Heart left ventricle (tissue), 16 donors: ENCODE results near the gene ICAM3. TPM values are rescaled to one million over a fixed set of nuclear protein-coding genes. Genes with fewer than 3 reads are reported as not detected.
"Not testable (repeated sequence)": the region's sequence is repeated elsewhere in the genome, so short reads cannot be mapped to it uniquely, and the experiment has no call there.

ENCODE experiments used
- ATAC-seq, 4 donors: fragments of 200-7000 bp; cut with Tn5 transposase; one replicate each; pipeline ENCODE4 v1.9.1; 2020 to 2022; ENCODE audit warnings: moderate library complexity in 4 of 4, mild to moderate bottlenecking in 3 of 4, moderate number of reproducible peaks in 1 of 4
- DNase-seq, 5 donors: peaks; one replicate each; pipeline ENCODE4 v3.0.0-alpha.2; 2020
- H3K27ac ChIP-seq, 12 donors: fragments of 200-600 bp; sonication (generic) in 4 of 12; one replicate each; pipeline versions ENCODE4 v1.5.0 to v1.8.0; 2016 to 2022; ENCODE audit warnings: mild to moderate bottlenecking in 2 of 12
- H3K27me3 ChIP-seq, 9 donors: fragments of 200-600 bp; sonication (generic) in 2 of 9; one replicate each; pipeline versions ENCODE4 v1.5.1 to v1.8.0; 2016 to 2022; ENCODE audit warnings: mild to moderate bottlenecking in 3 of 9
- H3K36me3 ChIP-seq, 9 donors: fragments of 200-600 bp; sonication (generic) in 2 of 9; one replicate each; pipeline versions ENCODE4 v1.5.0 to v1.8.0; 2018 to 2022; ENCODE audit warnings: mild to moderate bottlenecking in 2 of 9
- H3K4me1 ChIP-seq, 12 donors: fragments of 200-600 bp; sonication (generic) in 4 of 12; one replicate each; pipeline versions ENCODE4 v1.5.0 to v1.8.0; 2016 to 2022; ENCODE audit warnings: mild to moderate bottlenecking in 3 of 12
- H3K4me3 ChIP-seq, 12 donors: fragments of 200-600 bp; sonication (generic) in 4 of 12; one replicate each; pipeline versions ENCODE4 v1.5.0 to v1.8.0; 2017 to 2022; ENCODE audit warnings: mild to moderate bottlenecking in 9 of 12, moderate library complexity in 4 of 12
- H3K9me3 ChIP-seq, 12 donors: fragments of 200-600 bp; sonication (generic) in 4 of 12; one replicate each; pipeline versions ENCODE4 v1.5.0 to v1.8.0; 2016 to 2022; ENCODE audit warnings: mild to moderate bottlenecking in 1 of 12
- CTCF ChIP-seq, 12 donors: fragments of 200-600 bp; sonication (generic) in 4 of 12; IDR thresholded peaks; one replicate each; pipeline versions ENCODE4 v1.5.0 to v1.8.0; 2018 to 2022; ENCODE audit warnings: antibody characterized with exemption in 12 of 12, mild to moderate bottlenecking in 5 of 12
- POLR2A ChIP-seq, 2 donors: fragments of 450-650 bp; IDR thresholded peaks; one replicate each; pipeline ENCODE4 v1.6.1; 2017; ENCODE audit warnings: antibody characterized with exemption in 2 of 2, mild to moderate bottlenecking in 2 of 2, moderate library complexity in 2 of 2
- WGBS, 4 donors: extraction: QIAGEN DNeasy Blood & Tissue Kit in 2 of 4; methylation state at CpG; one replicate each; pipeline versions ENCODE4 v1.1.5 to v1.1.7; 2013 to 2018; 5-methylcytosine and 5-hydroxymethylcytosine counted together
- intact Hi-C, 10 donors: fragments of 100-400 bp; cut with DNase I; formaldehyde crosslinking; loops; one replicate each; pipeline versions ENCODE4 v1.11.1 to v1.14.2; 2022
- polyA plus RNA-seq, 2 donors: library from polyadenylated mRNA; stranded (reverse); fragments of 200-250 nt; gene quantifications; one replicate each; pipeline ENCODE4 v1.2.3, GENCODE V29; 2013
- total RNA-seq, 9 donors: library from RNA; depleted of rRNA in 2 of 9; stranded (reverse); fragments of >200 nt in 2 of 9; fragmentation: NEBNext Ultra II Directional in 3 of 9; extraction: Animal tissue kit (Norgen Biotek cat#: 25700) in 3 of 9; gene quantifications; one replicate each; pipeline versions ENCODE4 v1.1.0 to v1.2.4, GENCODE V29; 2016 to 2023
- donor health status: ischemic (EF 13 %, LVEDD 7.1; RV severe dilation, severe dysfunction).
- donor health status: healthy with polysubstance abuse.
- donor health status: DM: no; HTN: yes; CAD: no.
- donor health status: DM: no; HTN: no; CAD: no.
- donor health status: ischemic (EF 25% LVEDD 6.9; RV normal size, moderate dysfunction).
- donor health status: ischemic (EF 25% LVEDD 5.7; RV mildly dilated, moderate dysfunction).
- donor health status: healthy.
- donor health status: DM: yes; HTN: yes; CAD: no.
- donor health status: ischemic (EF 35%, LVEDD 5.7; RV mildly dilated, moderate dysfunction).
- donor health status: nonischemic (EF 11% LVEDD 7.7; RV severe dilation, severe dysfunction).
- donor health status: DM: yes; HTN: yes; CAD: no.
- donor health status: PGD.
- donor health status: ischemic (EF 29% LVEDD 5.4; RV normal size, mild dysfunction).
- donor health status: nonischemic (EF 23%, LVEDD 6.1; RV moderate dilation, normal function).

The ICAM3 gene
- total and polyA plus RNA-seq, 11 donors = 5.6 to 24.9 (median 17.2) TPM

GRCh38 chr19:10338940-10339339, 484 bp downstream of the ICAM3 start:
- no peak for TF ChIP-seq POLR2A (IDR thresholded peaks at IDR 0.05)
- no peak for TF ChIP-seq CTCF (IDR thresholded peaks at IDR 0.05)
- H3K9me3 ChIP-seq = no peaks in the 10 kb centered on the region
- no peaks in the 10 kb centered on the region for H3K36me3 ChIP-seq
- ATAC-seq (no peak), DNase-seq (no peak)
- intact Hi-C loops = loop anchor here in 2 of 10 donors (10.0 kb wide), 1 partner anchor 46 kb away; the partner anchor contains the start of gene TYK2 (in 2 of the 2)
- H3K4me1 ChIP-seq = peaks cover 0 to 35% (median 12%) of the 10 kb centered on the region in 12 donors
- H3K4me3 ChIP-seq = peak overlapping the region in 2 of 12 donors; percentile 19 to 51
- no peaks in the 10 kb centered on the region for H3K27me3 ChIP-seq
- 79 to 89% (median 85%) methylated on average over 6 of the region's 6 CpGs for WGBS, 4 donors
- peak overlapping the region in 1 of 12 donors; percentile 75 for H3K27ac ChIP-seq

- H3K27ac ChIP-seq, DNase-seq, H3K9me3 ChIP-seq, ATAC-seq, H3K36me3 ChIP-seq, H3K4me3 ChIP-seq, H3K27me3 ChIP-seq: not testable (repeated sequence)
- intact Hi-C loops = loop anchor here in 2 of 10 donors (10.0 kb wide), 1 partner anchor 48 kb away; the partner anchor contains the start of gene TYK2 (in 2 of the 2)
- 95 to 98% (median 96%) methylated on average over 9 of the region's 9 CpGs for WGBS, 4 donors
- peaks cover 0 to 50% (median 23%) of the 10 kb centered on the region in 12 donors for H3K4me1 ChIP-seq
Measured at GRCh38 chr19:10336725-10337124, 2.7 kb downstream of the ICAM3 start.

- 46 to 59% (median 54%) methylated on average over 17 to 26 of the region's 26 CpGs for WGBS, 4 donors
- Histone ChIP-seq H3K4me3 (peak overlapping the region in 9 of 12 donors; percentile 64 to 90 (median 73)), H3K27me3 (no peaks in the 10 kb centered on the region), H3K9me3 (no peaks in the 10 kb centered on the region), H3K4me1 (peaks cover 0 to 54% (median 24%) of the 10 kb centered on the region in 12 donors), H3K36me3 (peaks cover 0 to 7% (median under 1%) of the 10 kb centered on the region in 9 donors), H3K27ac (peak overlapping the region in 11 of 12 donors; percentile 35 to 94 (median 85))
- DNase-seq (peak in 2 of 5 donors; percentile 38 to 53), ATAC-seq (peak in 1 of 4 donors; percentile 17)
- TF ChIP-seq CTCF (IDR thresholded peaks at IDR 0.05) = peak in 1 of 12 donors; percentile 4
- TF ChIP-seq POLR2A (IDR thresholded peaks at IDR 0.05) = no peak
- intact Hi-C loops = loop anchor here in 4 of 10 donors (2.0 to 10.0 kb wide), 2 partner anchors 45 to 49 kb away; partner anchors contain the start of gene TYK2 (in 4 of the 4)
Measured at GRCh38 chr19:10335352-10335985, 4.0 kb downstream of the ICAM3 start.

GRCh38 chr19:10334588-10335351, 4.7 kb downstream of the ICAM3 start:
- Histone ChIP-seq H3K4me3 (peak overlapping the region; percentile 50 to 90 (median 71)), H3K27ac (peak overlapping the region; percentile 31 to 94 (median 86)), H3K4me1 (peaks cover 0 to 47% (median 24%) of the 10 kb centered on the region in 12 donors), H3K9me3 (no peaks in the 10 kb centered on the region), H3K27me3 (no peaks in the 10 kb centered on the region), H3K36me3 (peaks cover 0 to 14% (median 8%) of the 10 kb centered on the region in 9 donors)
- TF ChIP-seq POLR2A (IDR thresholded peaks at IDR 0.05) = peak in 1 of 2 donors; percentile 74
- peak in 3 of 12 donors; percentile 8 to 18 (median 18) for TF ChIP-seq CTCF (IDR thresholded peaks at IDR 0.05)
- intact Hi-C loops = loop anchor here in 5 of 10 donors (1.0 to 10.0 kb wide), 6 partner anchors 46 to 64 kb away; partner anchors contain the start of genes TYK2 (in 5 of the 5), ICAM1 (in 2 of the 5), ICAM4 (in 1 of the 5) and ICAM5 (in 1 of the 5)
- WGBS, 4 donors = 2 to 14% (median 9%) methylated on average over 31 to 59 of the region's 59 CpGs
- ATAC-seq = peak; percentile 86 to 92 (median 88)
- DNase-seq = peak; percentile 94 to 97 (median 96)
